Breast epithelium (tissue), 4 donors: Measurements from ENCODE around the gene HDAC4. TPM values are rescaled to one million over a fixed set of nuclear protein-coding genes. Genes with fewer than 3 reads are reported as not detected.

ENCODE experiments used
- DNase-seq, 2 donors: peaks; one replicate each; pipeline ENCODE4 v3.0.0-alpha.2; 2019; ENCODE audit warnings: low spot score in 2 of 2
- H3K27ac ChIP-seq, 2 donors: fragments of 200-600 bp; sonication (generic) in 1 of 2; one replicate each; pipeline ENCODE4 v1.5.1; 2016 to 2019; ENCODE audit warnings: mild to moderate bottlenecking in 1 of 2
- H3K27me3 ChIP-seq, 2 donors: fragments of 200-600 bp; sonication (generic) in 1 of 2; one replicate each; pipeline versions ENCODE4 v1.5.1 to v1.6.0; 2017 to 2019; ENCODE audit warnings: control low read depth in 1 of 2, mild to moderate bottlenecking in 1 of 2
- H3K36me3 ChIP-seq: fragments of 200-600 bp; one replicate; pipeline ENCODE4 v1.5.1; 2019
- H3K4me1 ChIP-seq, 2 donors: fragments of 200-600 bp; sonication (generic); one replicate each; pipeline ENCODE4 v1.5.1; 2016 to 2019; ENCODE audit warnings: control low read depth in 1 of 2
- H3K4me3 ChIP-seq, 3 donors: fragments of 200-600 bp; sonication (generic); 1 replicate in 2 of 3; 2 replicates in 1 of 3; pipeline ENCODE4 v1.5.1; 2016 to 2019; ENCODE audit warnings: mild to moderate bottlenecking in 3 of 3, moderate library complexity in 2 of 3
- H3K9me3 ChIP-seq, 2 donors: fragments of 200-600 bp; sonication (generic) in 1 of 2; one replicate each; pipeline ENCODE4 v1.5.1; 2016 to 2019; ENCODE audit warnings: control low read depth in 1 of 2
- POLR2A ChIP-seq: fragments of 450-650 bp; IDR thresholded peaks from one replicate; pipeline ENCODE4 v1.6.1; 2016; ENCODE audit warnings: antibody characterized with exemption, mild to moderate bottlenecking, moderate library complexity
- POLR2AphosphoS5 ChIP-seq, 3 donors: sonication (generic); formaldehyde crosslinking; IDR thresholded peaks; one replicate each; pipeline ENCODE4 v1.6.1; 2017; ENCODE audit warnings: antibody characterized with exemption in 3 of 3
- intact Hi-C: fragments of 100-400 bp; cut with DNase I; formaldehyde crosslinking; loops from one replicate; pipeline ENCODE4 v1.15.1; 2023; ENCODE audit warnings: low total_unique reads
- total RNA-seq, 3 donors: library from RNA; depleted of rRNA; stranded (reverse); fragments of >200 nt; gene quantifications; one replicate each; pipeline ENCODE4 v1.1.0, GENCODE V29; 2016
- TF ChIP-seq, protein P1 (sequence below), 3 donors: fragments of 450-650 bp; IDR thresholded peaks; one replicate each; pipeline ENCODE4 v1.5.1; 2016 to 2017; ENCODE audit warnings: antibody characterized with exemption in 3 of 3, mild to moderate bottlenecking in 3 of 3, moderate library complexity in 3 of 3

Gene HDAC4
- total RNA-seq, 3 donors from 2014 or later = 20.3 to 36.0 (median 32.8) TPM

DNA sequence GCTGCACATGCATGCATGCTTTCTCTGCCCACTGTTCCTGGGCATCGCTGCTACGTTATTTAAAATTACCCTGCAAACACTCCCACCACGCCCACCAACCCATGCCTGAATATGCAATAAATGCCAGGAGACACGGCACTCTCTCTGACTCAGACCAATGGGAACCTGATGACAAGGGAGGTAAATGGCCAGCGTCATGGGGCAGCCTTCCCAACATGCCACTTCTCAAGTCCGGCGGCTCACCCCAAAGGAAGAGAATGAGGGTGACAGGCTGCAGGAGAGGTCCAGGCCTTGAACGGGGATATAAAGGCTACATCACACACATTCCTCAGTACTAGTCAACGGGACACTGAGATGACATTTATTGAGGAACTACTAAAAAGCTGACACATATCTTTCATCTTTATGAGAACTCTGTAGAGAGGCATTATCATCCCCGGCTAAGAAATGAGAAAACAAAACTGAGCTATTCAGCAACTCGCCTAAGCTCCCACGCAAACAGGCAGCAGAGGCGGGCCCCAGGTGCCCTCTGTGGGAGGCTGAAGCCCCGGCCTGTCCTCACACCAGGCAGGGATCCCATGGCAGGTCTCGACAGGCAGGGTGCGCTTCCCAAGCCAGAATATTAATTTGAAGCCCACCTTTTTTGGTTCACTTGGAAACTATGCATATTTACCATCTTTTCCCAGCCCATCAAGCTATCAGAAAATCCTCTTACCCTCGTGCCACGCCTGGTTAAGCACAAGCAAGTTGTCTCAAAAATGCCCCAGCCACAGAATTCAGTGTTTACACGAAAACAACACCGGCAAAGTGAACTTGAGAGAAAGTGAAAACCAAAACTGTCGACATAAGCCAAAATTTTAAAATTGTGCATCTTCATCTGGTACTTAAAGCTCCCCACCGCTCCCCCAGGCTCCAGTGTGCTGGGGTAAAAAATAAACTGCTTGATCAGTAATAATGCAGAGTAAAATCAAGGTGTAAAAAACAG lies 166.3 kb downstream of the HDAC4 start:
- no peak overlapping the region for H3K4me3 ChIP-seq
- no peaks in the 10 kb centered on the region for H3K4me1 ChIP-seq
- H3K27me3 ChIP-seq = no peaks in the 10 kb centered on the region
- TF ChIP-seq POLR2A = no peak
- TF ChIP-seq POLR2AphosphoS5 (IDR thresholded peaks at IDR 0.05) = no peak
- TF ChIP-seq, protein P1, sequence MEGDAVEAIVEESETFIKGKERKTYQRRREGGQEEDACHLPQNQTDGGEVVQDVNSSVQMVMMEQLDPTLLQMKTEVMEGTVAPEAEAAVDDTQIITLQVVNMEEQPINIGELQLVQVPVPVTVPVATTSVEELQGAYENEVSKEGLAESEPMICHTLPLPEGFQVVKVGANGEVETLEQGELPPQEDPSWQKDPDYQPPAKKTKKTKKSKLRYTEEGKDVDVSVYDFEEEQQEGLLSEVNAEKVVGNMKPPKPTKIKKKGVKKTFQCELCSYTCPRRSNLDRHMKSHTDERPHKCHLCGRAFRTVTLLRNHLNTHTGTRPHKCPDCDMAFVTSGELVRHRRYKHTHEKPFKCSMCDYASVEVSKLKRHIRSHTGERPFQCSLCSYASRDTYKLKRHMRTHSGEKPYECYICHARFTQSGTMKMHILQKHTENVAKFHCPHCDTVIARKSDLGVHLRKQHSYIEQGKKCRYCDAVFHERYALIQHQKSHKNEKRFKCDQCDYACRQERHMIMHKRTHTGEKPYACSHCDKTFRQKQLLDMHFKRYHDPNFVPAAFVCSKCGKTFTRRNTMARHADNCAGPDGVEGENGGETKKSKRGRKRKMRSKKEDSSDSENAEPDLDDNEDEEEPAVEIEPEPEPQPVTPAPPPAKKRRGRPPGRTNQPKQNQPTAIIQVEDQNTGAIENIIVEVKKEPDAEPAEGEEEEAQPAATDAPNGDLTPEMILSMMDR (IDR thresholded peaks at IDR 0.05) = no peak
- DNase-seq = no peak
- no peaks in the 10 kb centered on the region for H3K36me3 ChIP-seq
- no peak overlapping the region for H3K27ac ChIP-seq
- intact Hi-C loops = no loop called here
- no peaks in the 10 kb centered on the region for H3K9me3 ChIP-seq

DNA sequence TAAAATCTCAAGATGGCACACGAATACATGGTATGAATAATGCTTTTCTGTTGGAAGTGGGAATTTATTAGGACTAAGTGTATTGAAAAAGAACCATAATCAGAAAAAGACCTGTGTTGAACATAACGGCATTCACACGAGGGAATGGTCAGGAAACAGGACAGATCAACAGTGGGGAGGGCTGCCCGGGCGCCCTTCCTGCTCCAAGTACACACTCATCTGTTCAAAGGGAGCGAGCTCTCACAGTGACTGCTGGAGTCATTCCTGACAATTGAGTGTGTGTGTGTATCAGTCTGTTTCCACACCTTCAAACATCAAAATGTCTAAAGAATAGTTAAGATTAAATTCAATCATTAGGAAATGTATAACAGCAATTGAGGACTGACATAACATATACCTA lies 167.2 kb downstream of the HDAC4 start:
- TF ChIP-seq, protein P1 (IDR thresholded peaks at IDR 0.05) = no peak
- TF ChIP-seq POLR2A (no peak), POLR2AphosphoS5 (IDR thresholded peaks at IDR 0.05) (no peak)
- H3K27me3 ChIP-seq = no peaks in the 10 kb centered on the region
- H3K36me3 ChIP-seq = no peaks in the 10 kb centered on the region
- no peak overlapping the region for H3K4me3 ChIP-seq
- DNase-seq = no peak
- intact Hi-C loops = no loop called here
- no peaks in the 10 kb centered on the region for H3K9me3 ChIP-seq
- no peaks in the 10 kb centered on the region for H3K4me1 ChIP-seq
- H3K27ac ChIP-seq = no peak overlapping the region

DNA sequence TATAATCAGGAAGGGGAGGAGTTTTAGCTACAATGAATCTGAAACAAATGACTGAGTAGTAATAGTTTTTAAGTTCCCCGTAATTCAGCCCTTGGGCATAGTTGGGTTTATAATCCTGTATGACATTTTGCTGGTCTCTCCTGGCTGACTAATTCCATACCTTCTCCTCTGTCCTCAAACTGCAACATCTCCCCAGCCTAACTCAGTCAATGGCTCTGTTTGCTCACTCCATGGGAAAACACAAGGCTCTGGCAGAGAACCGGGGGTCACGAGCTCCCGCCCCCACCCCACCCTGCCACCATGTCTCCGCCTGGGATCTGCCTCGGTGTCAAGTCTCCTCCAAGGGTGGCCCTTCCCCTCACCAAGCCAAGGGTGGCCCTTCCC lies 168.6 kb downstream of the HDAC4 start:
- Histone ChIP-seq H3K4me3 (no peak overlapping the region), H3K27ac (no peak overlapping the region), H3K36me3 (no peaks in the 10 kb centered on the region), H3K4me1 (no peaks in the 10 kb centered on the region), H3K9me3 (no peaks in the 10 kb centered on the region), H3K27me3 (no peaks in the 10 kb centered on the region)
- TF ChIP-seq POLR2A = no peak
- TF ChIP-seq, protein P1 (IDR thresholded peaks at IDR 0.05) = no peak
- no peak for TF ChIP-seq POLR2AphosphoS5 (IDR thresholded peaks at IDR 0.05)
- no peak for DNase-seq
- intact Hi-C loops = no loop called here

DNA sequence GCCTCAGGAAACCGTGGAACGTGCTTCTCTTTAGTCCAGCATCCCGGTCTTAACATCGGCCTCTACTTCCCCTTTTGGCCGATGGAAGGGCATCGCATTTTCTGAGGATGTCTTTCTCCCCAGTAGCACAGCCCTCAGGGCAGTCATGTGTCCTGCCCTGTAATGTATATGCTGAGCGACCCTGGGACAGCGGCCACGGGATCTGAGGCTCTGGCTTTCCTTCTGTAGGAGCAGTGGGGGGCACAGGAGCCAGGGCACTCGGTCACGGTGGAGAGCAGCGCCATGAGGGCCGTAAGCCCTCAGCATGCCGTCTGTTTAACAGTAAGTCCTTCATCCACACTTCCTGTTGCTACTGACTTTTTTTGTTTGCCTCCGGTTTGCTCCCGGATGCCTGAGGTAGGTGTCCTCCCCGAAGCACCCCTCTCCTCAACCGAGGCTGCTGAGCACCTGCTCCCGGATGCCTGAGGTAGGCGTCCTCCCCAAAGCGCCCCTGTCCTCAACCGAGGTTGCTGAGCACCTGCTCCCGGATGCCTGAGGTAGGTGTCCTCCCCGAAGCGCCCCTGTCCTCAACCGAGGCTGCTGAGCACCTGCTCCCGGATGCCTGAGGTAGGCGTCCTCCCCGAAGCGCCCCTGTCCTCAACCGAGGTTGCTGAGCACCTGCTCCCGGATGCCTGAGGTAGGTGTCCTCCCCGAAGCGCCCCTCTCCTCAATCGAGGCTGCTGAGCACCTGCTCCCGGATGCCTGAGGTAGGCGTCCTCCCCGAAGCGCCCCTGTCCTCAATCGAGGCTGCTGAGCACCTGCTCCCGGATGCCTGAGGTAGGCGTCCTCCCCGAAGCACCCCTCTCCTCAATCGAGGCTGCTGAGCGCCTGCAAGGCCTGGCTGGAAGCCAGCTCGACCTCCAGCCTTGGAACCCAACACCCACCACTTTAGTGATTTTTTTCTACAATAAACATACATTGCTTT lies 169.3 kb downstream of the HDAC4 start:
- H3K27ac ChIP-seq = no peak overlapping the region
- TF ChIP-seq, protein P1 (IDR thresholded peaks at IDR 0.05) = no peak
- TF ChIP-seq POLR2A = no peak
- no peak for TF ChIP-seq POLR2AphosphoS5 (IDR thresholded peaks at IDR 0.05)
- intact Hi-C loops = no loop called here

More for the DNA sequence above, 169.3 kb downstream of the HDAC4 start:
- H3K27me3 ChIP-seq = no peaks in the 10 kb centered on the region
- H3K4me1 ChIP-seq = peaks cover 0 to 1% of the 10 kb centered on the region in 2 donors
- no peak overlapping the region for H3K4me3 ChIP-seq
- DNase-seq = no peak
- H3K9me3 ChIP-seq = no peaks in the 10 kb centered on the region
- H3K36me3 ChIP-seq = no peaks in the 10 kb centered on the region
